PFSK-1 (cell line): Measurements from ENCODE around the gene CPLX1.

Experiments
- FOXP2 ChIP-seq: optimal IDR thresholded peaks from 2 replicates; pipeline ENCODE3; 2011; ENCODE audit warnings: borderline replicate concordance, control low read depth, inconsistent platforms; ENCODE audit not compliant: insufficient read depth; ENCODE audit errors: extremely low read length, extremely low read depth
- POLR2AphosphoS5 ChIP-seq: IDR thresholded peaks from 2 replicates; pipeline ENCODE4 v1.6.1; 2012; ENCODE audit warnings: low read depth, mild to moderate bottlenecking, control low read depth, low read length, moderate library complexity
- SIN3A ChIP-seq: IDR thresholded peaks from 2 replicates; pipeline ENCODE4 v1.6.1; 2012; ENCODE audit warnings: mild to moderate bottlenecking, low read length, moderate library complexity, borderline replicate concordance; ENCODE audit not compliant: insufficient read depth
- TAF1 ChIP-seq: IDR thresholded peaks from 2 replicates; pipeline ENCODE4 v1.6.1; 2012; ENCODE audit warnings: low read length, control low read depth, borderline replicate concordance; ENCODE audit not compliant: insufficient read depth
- TF ChIP-seq, protein P1 (sequence below), 2 experiments: IDR thresholded peaks; 2 replicates each; pipeline versions ENCODE4 v1.6.1 to v1.8.0; 2011 to 2012; ENCODE audit warnings: low read depth in 2 of 2, low read length in 2 of 2, control low read depth in 1 of 2, inconsistent platforms in 1 of 2, mild to moderate bottlenecking in 1 of 2, moderate library complexity in 1 of 2; ENCODE audit not compliant: insufficient read depth in 1 of 2

The CPLX1 gene

DNA sequence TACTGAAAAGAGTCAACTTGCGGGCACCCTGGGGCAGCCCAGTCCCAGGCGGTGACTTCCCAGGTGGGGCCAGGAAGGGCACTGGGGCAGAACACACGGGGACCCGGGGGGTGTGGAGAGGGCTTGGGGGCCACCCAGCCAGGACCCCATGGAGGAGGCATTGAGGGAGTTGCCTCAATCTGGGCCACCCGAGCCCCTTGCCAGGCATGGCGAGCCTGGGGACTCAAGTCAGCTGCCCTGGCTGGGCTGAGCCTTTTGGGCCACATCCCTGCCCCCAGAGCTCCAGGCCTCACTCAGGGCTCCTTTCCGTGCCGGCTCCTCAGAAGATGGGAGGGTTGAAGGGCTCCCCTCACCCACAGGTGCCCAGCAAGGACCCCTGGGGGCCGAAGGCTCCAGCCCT lies 6.6 kb upstream of the CPLX1 start:
- TF ChIP-seq TAF1 (no peak), POLR2AphosphoS5 (no peak), SIN3A (no peak), FOXP2 (no peak)
- TF ChIP-seq, protein P1, sequence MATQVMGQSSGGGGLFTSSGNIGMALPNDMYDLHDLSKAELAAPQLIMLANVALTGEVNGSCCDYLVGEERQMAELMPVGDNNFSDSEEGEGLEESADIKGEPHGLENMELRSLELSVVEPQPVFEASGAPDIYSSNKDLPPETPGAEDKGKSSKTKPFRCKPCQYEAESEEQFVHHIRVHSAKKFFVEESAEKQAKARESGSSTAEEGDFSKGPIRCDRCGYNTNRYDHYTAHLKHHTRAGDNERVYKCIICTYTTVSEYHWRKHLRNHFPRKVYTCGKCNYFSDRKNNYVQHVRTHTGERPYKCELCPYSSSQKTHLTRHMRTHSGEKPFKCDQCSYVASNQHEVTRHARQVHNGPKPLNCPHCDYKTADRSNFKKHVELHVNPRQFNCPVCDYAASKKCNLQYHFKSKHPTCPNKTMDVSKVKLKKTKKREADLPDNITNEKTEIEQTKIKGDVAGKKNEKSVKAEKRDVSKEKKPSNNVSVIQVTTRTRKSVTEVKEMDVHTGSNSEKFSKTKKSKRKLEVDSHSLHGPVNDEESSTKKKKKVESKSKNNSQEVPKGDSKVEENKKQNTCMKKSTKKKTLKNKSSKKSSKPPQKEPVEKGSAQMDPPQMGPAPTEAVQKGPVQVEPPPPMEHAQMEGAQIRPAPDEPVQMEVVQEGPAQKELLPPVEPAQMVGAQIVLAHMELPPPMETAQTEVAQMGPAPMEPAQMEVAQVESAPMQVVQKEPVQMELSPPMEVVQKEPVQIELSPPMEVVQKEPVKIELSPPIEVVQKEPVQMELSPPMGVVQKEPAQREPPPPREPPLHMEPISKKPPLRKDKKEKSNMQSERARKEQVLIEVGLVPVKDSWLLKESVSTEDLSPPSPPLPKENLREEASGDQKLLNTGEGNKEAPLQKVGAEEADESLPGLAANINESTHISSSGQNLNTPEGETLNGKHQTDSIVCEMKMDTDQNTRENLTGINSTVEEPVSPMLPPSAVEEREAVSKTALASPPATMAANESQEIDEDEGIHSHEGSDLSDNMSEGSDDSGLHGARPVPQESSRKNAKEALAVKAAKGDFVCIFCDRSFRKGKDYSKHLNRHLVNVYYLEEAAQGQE (IDR thresholded peaks at IDR 0.05; ENCODE audit: insufficient read depth in 1 of 2, low read depth in 2 of 2, low read length in 2 of 2), result no peak

DNA sequence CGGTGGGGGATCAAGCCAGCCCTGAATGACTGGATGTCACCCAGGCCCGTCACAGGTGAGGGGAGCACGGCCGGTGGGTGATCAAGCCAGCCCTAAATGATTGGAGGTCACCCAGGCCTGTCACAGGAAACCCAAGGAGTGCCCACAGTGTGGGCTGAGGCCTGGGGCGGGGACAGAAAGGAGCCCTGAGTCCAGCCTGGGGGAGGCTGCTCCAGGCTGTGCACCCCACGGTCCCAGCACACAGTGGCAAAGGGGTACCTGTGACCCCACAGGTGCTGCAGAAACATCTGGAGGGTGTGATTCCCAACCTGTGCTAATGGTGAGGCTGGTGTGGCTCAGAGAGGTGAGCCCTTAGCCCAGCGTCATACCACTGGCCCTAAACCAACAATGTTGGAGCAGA lies 6.2 kb upstream of the CPLX1 start:
- TF ChIP-seq FOXP2 (no peak), TAF1 (no peak), SIN3A (no peak), POLR2AphosphoS5 (no peak)
- TF ChIP-seq, protein P1 (IDR thresholded peaks at IDR 0.05; ENCODE audit: insufficient read depth in 1 of 2, low read depth in 2 of 2, low read length in 2 of 2), result no peak

DNA sequence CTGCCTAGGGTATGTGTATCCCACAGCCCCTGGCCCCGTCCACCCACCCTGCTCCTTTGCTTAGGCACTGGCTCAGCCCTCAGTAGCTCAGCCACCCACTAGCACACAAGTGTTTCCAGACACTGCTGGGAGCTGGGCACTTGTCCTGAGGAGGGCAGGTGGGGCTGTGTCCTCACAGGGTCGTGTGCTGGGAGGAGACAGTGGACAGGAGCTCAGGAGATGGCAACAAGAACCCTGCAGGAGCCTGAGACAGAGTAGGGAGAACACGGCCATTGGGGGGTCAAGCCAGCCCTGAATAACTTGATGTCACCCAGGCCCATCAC lies 5.5 kb upstream of the CPLX1 start:
- TF ChIP-seq FOXP2 (no peak), TAF1 (no peak)

DNA sequence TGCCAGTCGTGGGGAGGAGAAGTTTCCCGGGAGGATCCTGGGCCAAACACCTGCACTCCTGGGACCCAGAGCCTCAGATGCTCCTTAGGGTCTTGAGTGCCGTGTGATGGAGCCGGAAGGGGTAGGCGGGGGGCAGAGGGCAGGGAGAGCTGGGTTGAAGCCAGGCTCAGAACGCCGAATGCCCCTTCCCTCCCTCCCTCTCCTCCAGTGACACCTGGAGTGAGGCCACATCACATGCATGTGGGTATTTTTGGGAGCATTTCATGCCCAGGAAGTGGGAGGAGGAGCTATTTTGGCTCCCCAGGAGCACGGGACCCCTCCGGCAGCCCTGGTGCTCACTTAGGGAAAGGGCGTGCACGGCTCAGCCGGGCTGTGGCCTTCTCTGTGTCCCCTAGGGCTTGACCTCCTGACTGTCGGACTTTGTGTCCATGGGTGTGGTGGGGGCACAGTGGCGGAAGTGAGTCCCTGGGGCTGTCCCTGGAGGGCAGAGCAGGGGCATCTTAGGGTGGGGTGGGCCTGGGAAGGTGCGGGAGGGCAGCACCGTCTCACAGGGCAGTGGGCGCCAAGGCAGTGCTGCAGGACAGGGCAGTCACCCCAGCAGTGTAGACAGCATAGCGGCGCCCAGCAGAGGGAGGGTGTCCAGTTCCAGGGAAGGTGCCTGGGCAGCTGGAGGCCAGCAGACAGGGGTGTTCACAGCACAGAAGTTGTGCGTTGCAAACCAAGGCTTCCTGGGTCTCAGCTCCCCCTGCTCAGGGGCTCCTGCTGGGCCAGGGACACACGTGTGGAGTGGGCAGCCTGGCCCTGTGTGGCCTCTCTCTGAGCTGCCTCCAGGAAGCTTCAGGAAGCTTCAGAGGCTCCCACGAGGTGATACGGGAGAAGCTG lies 4.9 kb upstream of the CPLX1 start:
- no peak for TF ChIP-seq SIN3A
- TF ChIP-seq FOXP2, result no peak
- TF ChIP-seq, protein P1 (IDR thresholded peaks at IDR 0.05; ENCODE audit: insufficient read depth in 1 of 2, low read depth in 2 of 2, low read length in 2 of 2), result no peak
- no peak for TF ChIP-seq TAF1
- no peak for TF ChIP-seq POLR2AphosphoS5

DNA sequence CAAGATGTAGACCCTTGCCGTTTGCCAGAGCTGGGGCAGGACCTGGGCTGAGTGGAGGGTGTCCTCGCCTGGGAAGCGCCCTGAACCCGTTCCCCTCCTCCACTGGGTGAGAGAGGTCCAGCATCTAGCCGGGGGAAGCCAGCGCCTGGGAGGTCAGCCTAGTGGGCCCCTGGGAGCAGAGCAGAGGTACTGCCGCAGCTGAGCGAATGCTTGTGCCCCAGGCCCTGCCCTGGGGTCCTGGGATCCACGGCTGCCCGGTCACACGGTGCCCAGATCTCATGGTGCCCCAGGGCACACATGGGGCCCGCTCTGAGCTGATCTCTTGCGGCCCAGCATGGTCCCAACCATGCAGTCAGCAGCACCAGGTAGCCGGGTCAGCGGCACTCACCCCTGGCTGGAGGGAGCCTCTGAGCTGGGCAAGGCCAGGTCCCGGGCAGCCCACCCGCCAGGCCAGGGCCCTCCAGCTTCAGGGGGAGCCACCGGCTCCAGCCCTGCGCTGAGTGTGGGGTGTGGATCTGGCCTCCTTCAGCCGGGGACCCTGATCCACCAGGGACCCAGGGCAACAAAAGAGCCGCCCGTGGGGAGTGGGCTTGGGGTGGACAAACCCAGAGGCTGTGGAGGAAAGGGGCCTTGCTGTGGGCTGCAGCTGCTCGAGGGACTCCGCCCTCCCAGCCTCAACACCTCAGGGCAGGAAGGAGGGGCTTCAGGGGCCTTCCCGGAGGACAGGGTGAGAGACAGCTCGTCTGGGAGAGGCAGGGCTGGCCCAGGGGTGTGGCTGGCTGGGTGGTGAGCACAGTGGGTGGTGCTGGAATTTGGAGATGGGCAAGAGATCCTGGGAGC lies 4.1 kb upstream of the CPLX1 start:
- TF ChIP-seq FOXP2 (no peak), POLR2AphosphoS5 (no peak), SIN3A (no peak), TAF1 (no peak)
- TF ChIP-seq, protein P1 (IDR thresholded peaks at IDR 0.05; ENCODE audit: insufficient read depth in 1 of 2, low read depth in 2 of 2, low read length in 2 of 2), result no peak
